CD1c-positive myeloid dendritic cell (primary cell): ENCODE data around the gene GNAT2.

Experiments used
- DNase-seq: peaks from one replicate; pipeline ENCODE4 v3.0.0-alpha.2; 2016; ENCODE audit errors: extremely low spot score

GNAT2 gene

DNA sequence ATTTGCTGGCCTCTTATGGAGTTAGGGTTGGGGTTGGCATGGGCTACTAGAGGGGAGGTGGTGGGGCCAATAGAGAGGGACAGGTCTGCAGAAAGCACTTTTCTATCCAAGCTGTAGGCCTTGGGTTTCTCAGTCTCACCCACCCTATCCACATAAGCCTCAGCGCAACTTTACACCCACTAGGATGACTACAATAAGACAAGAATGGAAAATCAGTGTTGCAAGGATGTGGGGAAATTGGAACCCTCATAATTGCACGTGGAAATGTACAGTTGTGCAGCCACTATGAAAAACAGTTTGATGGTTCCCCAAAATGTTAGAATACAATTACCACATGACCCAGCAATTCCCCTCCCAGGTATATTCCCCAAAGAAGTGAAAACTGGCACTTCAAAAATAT lies 22.4 kb upstream of the GNAT2 start:
- DNase-seq: no peak

DNA sequence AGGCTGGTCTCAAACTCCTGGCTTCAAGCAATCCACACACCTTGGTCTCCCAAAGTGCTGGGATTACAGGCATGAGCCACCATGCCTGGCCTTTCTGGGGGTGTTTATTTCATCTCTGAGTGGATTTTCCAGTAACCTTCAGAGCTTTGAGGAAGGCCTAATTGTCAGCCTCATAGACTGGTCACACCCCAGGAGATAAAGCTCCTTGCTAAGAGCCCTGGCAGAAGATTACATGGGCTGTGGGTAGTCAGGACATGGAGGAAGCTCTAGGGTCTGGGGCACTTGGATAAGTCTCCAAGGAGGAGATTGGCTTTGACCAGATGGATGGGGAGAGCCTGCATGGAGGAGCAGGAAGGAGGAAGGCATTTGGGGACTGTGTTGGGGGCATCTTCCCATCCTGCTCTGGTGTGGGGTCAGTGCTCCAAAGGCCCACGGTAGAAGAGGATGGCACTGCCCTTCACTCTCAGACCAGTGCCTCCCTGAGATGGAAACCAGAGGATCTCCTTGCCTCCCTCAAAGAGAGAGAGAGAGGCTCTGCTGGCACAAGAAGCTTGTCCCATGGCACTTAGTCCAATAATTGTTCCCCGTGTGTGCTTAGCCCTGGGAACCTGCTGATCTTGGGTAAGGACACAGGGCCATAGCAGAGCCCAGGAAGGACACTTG lies 21.8 kb upstream of the GNAT2 start:
- DNase-seq: no peak

DNA sequence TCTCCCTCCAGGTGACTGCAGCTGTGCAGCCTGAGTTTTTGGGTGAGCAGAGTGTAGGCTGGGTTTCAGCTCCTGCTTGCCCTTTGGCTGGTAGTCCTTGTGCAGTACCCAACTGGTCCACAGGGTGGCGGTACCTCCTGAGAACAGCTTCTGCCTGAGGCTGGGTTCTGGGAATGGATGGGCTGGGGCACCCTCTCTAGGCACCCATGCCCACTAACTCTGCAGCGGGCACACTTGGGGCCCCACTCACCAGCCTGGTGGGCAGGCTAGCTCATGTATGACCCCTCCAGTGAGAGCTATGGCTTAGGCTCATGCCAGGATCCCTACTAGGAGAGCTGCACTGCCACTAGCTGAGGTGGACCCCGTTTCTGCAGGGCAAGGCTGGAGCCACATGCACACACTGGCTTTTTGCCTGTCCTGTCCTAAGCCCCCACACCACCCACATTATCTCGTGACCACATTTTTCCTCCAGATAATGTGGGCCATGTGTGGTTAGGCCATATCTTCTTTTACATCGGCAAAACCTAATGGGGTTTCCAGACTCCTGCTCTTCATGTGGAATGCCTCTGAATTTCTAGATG lies 21.0 kb upstream of the GNAT2 start:
- peak; percentile 84 for DNase-seq

DNA sequence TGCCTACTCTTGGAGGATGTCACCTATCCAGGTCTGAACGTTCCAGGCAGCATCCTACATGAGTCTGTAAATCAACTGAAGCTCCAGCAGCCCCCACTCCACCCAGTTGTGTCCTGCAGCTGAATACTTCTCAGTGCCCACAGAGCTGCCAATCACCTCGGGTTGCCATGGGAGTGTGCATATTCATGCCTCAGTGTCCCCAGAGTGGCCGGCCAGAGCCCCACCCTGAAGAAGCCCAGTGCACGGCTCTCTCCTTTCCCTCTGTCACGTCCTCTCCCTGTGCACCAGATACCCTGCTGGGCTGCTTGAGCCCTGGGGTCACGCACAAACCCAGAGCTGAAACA lies 20.4 kb upstream of the GNAT2 start:
- DNase-seq: no peak

DNA sequence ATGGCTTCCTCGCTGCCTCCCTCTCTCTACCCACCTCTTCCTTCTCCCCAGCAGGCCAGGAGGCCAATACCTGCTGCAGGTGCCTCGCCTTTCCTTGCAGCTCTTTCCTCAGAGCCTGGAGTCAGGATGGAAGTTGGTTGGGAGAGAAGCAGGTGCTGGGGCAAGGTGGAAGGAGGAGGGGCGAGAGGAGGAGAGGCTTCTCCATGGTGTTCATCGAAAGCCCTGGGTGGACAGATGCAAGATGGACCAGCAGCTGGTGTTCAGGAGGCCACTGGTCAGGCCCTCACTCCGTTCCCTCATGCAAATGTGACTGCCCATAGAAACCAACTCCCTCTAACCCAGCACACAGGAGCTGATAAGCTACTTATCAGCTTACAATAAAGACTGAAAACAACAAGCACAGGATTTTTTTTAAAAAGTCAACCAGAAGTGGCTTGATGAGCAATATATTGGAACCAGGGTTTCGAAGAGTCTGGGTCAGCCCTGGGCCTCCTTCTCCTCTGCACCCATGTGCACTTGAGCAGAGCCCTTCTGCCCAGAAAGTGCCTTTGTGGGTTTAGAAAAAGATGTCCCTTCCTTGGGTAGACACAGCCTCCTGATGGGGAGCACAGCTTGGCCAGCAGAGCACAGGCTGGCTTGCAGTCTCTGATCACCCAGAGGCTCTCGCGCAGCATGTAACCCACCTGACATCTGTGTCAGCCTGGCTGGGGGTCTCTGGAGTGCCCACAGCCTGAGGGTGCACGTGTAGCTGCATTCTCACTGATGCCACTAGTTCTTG lies 19.8 kb upstream of the GNAT2 start:
- DNase-seq: no peak

DNA sequence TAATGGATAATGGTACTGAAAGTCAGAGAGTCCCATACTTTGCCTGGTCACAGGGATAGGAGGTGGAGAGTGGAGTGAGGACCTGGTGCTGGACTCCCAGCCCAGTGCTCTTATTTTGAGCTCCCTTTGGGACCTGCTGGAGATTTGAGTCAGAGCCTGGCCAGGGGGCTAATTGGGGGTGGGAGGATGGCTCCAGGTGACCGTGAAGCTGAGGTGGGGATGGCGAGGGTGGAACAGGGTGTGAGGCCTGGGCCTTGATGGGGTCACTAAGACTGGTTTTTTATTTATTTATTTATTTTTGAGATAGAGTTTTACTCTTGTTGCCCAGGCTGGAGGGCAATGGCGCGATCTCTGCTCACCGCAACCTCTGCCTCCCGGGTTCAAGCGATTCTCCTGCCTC lies 18.0 kb upstream of the GNAT2 start:
- no peak for DNase-seq

DNA sequence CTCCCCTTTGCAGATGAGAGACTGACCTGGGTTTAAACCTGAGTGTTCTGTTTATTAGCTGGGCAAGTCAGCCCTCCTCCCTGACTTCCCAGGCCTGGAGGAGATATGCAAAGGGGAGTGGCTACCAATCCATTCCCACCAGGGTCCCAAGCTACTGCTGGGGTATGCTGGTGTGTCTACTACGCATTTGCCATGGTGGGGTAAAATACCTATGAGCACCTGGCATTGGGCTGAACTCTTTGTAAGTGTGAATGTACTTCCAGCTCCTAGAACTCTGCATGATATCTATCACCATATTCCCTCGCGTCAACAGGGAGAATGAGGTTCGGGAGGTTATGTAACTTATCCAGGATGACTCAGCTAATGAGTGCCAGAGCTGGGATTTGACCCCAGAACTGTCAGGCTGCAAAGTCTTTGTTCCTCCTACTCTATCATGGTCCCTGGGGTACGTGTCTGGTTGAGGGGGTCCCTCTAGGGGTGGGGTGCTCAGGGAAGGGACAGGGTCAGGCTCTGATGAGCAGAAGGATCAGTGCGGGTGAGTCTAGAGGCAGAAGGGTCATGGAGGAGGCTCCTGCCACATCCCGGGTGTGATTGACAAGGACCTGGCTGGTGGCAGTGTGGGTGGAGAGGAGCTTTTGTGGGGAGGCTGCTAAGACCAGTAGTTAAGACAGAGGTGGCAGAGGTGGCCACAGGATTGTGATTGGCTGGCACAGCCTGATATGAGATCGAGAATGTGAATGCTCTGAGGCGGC lies 17.0 kb upstream of the GNAT2 start:
- DNase-seq: no peak

DNA sequence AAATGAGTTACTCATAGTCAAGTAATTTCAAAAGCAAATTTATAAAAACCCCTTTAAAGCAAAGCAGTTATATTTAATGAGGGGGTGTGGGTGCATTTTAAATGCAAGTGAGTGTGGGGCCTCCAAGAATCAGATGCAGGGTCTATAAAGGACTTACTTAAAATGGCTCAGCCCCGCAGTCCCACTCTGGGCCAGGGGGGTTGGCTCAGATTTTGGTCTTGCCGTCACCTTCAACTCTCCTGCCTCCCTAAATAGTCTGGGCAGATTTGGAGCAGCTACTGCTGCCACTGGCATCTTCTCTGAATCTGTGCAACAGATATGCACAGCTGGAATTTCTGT lies 16.4 kb upstream of the GNAT2 start:
- no peak for DNase-seq

DNA sequence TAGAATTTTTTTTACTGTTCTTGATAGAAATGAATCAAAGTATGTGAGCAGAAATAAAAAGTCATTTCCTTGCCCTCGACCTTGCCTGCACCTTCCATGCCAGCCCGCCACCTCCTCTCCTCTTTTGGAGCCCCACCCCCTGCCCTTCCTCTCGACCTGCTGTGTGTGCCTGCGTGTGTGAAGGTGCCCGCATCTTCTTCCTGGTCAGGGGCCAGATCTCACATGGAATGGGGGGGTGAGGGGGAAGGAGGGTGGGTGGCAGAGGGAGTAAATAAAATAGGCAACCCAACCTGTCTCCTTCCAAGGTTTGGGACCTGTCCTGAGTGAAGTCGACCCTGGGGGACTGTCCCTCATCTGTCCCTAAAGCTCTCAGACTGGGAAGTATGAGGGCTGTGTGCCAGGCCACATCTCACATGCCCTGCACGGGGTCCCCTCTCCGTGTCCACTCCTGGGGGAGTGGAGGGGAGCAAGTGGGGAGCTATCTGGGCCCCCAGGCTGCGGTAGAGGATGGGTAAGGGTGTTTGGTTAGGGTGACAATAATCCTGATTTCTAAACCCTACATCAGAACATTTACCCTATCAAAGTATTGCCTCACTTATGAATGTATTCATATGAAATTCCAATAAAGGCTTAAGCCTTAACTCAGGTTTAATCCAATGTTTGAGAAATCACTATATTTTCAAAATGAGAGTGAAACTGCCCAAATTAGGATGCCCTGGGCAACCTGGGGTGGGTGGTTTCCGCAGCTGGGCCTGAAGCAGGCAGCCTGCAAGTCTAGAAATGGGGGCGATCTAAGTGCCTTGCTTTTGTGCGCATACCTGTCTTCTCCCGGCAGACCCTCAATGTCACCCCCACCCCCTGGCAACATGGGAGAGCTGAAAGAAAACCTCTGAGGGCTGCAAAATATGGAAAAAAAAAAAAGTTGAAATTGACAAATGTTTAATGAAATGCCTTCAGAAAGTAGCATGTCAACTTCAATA lies 15.6 kb upstream of the GNAT2 start:
- DNase-seq: no peak

DNA sequence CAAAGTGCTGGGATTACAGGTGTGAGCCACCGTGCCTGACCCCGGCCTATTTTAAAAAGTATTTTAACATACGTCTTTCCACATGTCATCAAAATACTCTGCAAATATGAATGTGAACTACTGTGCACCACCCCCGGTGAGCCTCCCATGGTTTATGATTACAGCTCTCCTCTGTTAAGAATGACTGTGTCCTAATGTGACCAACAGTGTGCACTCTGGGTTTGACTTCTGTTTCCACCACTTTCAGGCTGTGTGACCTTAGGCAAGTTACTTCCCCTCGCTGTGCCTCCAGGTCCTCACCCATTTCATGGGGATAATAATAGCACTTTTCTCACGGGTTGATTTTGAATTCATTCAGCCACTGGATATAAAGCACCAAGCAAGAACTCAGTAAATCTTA lies 14.9 kb upstream of the GNAT2 start:
- DNase-seq: no peak

DNA sequence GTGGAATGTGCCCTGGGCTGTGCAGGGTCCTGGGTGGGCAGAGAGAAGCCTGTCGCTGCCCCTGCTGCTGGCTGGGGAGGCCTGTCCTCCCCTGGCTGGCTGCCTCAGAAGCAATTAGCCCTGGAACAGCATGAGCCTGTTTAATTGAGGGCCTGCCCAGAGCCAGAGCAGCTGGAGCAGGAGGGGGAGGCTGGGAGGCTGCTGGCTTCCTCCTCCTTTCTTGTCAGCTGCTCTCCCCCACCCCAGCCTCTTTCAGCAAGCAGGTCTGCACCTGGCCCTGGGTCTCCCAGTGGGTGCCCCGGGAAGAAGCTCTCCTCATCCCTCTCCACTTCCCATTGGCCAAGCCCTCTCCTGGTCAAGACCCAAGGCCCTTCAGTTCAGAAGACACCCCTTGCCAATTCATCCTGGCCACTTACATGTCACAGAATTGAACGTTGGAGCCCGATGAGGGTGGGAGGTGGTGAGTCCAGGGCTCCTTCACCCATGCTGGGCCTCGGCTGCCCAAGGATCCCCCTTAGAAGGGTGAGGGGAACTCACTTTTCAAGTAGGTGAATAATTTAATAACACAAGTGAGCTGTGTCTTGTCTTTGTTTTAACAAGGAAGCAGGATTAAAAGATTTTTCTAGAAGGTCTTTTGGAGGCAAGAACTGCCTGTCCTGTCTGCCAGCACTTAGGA lies 13.4 kb upstream of the GNAT2 start:
- no peak for DNase-seq

DNA sequence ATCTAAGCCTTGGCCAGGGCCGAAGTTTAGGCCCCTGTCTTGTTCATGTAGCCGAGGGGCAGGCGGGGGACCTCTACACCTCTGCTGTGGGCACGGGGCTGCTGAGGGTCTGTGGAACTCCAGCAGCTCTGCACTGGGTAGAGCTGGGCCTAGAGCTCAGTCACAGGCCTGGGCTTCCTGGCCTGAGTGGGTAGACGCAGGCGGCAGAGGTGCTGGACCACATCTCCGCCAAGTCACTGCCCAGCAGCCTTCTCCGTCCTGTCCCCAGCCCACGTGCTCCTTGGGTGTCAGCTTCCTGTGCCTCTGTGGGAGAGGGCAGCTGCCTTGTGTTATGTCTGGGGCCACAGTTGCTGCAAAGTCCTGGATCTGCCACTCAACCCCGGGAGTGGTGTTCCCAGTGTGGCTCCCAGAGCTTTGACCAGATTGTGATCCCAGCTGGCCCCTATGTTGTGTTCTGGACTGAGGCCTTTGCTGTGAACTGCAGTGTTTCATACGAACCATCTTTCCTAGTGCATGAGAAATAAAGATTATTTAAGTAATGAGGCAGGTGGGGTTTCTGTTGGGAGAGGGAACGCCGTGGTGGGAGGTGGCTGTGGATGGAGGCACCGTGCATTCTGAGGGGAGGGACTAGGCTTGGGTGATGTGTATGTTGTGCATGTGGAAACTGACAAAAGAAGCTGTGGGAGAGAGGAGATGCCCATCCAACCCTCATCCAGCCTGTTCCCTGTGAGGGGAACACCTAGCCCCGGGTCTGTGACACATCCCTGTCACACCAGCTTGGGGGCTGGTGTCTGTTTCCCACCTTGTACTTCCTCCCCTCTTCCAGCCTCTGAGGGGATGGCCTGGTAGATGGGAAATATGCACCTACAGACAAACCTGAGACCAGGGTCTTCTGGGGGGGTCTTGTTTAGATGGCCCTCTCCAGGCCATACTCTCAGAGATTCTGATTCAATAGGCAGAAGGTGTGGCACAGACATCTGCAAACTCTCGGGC lies 12.4 kb upstream of the GNAT2 start:
- no peak for DNase-seq

DNA sequence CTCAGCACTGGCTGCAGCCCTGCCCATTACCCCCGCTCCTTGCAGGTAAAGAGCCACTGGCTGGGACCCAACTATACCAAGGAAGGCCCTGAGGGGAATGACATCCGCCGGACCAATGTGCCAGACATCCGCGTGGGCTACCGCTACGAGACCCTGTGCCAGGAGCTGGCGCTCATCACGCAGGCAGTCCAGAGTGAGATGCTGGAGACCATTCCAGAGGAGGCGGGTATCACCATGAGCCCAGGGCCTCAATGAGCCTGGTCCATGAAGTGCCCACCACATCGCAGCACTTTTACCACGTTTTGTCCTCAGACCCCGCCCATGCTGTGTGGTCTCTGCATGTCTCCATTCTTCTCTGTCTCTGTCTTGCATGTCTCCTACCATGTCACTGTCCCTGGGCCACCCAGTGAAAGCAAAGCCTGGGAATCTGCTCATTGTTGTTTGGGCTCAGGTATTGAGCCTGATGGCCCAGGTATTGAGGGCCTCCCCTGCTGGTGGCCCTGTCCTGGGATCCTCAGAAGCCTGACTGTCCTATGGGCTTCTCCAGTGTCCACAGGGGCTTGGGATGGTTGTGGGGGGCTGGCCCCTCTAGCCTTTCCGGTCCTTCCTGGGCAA lies 11.6 kb upstream of the GNAT2 start:
- DNase-seq: no peak

DNA sequence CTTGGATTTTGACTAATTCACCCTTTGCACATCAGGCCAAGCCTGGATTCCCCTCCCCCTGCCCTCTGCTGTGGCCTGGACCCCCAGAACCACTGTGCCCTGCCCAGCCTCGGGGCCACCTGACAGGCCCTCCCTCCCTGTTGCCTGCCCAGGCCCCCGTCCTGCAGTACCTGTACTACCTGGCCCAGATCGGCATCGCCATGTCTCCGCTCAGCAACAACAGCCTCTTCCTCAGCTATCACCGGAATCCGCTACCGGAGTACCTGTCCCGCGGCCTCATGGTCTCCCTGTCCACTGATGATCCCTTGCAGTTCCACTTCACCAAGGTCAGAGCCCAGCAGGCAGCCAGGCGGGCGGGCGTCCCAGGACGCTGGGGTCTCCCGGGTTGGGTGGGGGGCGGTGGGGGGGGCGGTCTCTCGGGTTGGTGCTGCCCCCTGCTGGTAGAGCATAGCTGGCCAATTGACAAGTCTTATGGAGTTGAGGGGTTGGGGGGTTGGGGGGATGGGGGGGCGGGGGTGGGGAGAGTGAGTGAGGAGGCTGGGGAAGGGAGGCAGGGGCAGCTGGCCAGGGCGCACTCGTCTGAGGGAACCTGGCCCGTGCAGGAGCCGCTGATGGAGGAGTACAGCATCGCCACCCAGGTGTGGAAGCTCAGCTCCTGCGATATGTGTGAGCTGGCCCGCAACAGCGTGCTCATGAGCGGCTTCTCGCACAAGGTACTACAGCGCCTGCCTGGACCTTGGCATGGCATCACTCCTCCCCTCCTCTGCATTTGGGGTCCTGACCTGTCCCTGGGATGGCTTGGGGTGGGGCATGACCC lies 10.9 kb upstream of the GNAT2 start:
- DNase-seq: no peak

DNA sequence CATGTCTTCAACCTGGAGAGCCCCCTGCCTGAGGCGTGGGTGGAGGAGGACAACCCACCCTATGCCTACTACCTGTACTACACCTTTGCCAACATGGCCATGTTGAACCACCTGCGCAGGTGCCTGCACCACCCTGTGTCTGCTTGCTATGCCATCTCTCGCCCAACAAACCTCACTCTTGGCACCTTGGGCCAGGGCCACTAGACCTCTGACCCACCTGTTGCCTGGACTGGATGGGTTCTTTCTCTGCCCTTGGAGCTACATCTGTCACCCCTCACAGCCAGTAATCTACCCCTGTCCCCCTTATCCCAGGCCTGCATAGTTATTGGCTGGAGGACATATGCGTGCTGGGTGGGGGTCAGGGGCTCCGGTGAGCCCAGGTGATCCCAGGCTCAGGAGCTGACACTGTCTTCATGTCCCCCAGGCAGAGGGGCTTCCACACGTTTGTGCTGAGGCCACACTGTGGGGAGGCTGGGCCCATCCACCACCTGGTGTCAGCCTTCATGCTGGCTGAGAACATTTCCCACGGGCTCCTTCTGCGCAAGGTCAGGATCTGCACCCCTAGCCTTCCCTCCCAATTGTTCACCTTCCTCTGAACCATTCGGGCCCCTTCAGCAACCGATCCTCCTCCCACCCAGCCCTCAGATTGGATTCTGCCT lies 10.1 kb upstream of the GNAT2 start:
- DNase-seq: no peak

DNA sequence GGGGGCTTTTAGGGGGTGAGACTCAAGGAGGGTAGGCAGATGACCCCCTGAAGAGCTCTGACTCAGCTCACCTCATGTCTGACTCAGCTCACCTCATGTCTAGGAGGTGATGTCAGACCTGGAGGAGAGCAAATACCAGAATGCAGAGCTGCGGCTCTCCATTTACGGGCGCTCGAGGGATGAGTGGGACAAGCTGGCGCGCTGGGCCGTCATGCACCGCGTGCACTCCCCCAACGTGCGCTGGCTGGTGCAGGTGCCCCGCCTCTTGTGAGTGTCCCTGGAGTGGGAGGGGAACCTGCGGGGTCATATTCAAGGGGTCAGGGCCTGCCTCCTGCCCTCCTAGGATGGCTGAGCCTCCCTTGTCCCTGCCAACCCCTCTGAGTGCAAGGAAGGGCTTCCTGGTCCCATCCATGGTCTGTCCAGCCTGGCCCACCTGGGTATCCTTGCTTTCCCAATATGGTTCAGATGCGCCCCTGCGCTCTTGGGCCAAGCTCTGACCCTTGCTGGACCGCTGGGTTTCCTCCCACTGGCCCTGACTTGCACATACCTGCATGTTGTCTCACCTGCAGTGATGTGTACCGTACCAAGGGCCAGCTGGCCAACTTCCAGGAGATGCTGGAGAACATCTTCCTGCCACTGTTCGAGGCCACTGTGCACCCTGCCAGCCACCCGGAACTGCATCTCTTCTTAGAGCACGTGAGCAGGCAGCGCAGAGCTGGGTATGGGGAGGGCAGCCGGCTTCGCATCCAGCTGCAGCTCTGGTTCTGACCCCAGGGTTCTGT lies 9.3 kb upstream of the GNAT2 start:
- no peak for DNase-seq
